HG03039 (cell line): ENCODE data around the gene TBXA2R.
"Not testable (repeated sequence)": the region's sequence is repeated elsewhere in the genome, so short reads cannot be mapped to it uniquely, and the experiment has no call there.

Experiments
- ATAC-seq: cut with Tn5 transposase; IDR thresholded peaks from one replicate; pipeline ENCODE4 v1.9.1; 2021; ENCODE audit warnings: mild to moderate bottlenecking, moderate library complexity; ENCODE audit not compliant: unreplicated experiment

TBXA2R gene

GRCh38 chr19:3584036-3584802 is 22.5 kb downstream of the TBXA2R start:
- ATAC-seq, result not testable (repeated sequence)

- not testable (repeated sequence) for ATAC-seq
These were observed 24.9 kb downstream of the TBXA2R start for GRCh38 chr19:3581792-3582191.

DNA sequence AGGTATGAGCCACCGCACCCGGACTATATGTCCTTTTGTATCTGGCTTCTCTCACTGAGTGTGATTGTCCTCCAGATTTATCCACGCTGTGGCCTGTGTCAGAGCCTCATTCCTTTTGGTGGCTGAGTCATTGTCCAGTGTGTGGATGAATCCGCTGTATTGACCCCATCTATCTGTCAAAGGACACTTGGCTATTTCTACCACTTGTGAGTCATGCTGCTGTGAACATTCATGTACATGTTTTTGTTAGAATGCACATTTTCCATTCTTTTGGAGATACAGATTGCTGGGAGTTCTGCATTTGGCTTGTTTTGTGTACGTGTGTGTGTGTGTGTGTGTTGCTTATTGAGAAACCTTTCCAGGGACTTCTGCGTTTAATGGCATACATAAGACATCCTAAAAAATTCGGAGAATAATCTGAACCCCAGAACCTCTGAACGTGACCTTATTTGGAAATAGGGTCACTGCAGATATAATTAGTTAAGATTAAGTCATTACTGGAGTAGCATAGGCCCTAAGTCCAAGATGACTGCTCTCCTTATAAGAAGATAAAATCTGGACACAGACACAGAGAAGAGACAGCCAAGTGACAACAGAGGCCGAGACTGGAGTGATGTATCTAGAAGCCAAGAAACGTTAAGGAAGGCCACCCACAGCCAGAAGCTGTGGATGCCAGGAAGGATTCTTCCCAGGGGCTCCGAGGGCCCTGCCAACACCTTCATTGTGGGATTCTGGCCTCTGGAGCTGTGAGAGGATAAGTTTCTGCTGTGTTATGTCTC is 26.3 kb downstream of the TBXA2R start:
- ATAC-seq, result no peak

DNA sequence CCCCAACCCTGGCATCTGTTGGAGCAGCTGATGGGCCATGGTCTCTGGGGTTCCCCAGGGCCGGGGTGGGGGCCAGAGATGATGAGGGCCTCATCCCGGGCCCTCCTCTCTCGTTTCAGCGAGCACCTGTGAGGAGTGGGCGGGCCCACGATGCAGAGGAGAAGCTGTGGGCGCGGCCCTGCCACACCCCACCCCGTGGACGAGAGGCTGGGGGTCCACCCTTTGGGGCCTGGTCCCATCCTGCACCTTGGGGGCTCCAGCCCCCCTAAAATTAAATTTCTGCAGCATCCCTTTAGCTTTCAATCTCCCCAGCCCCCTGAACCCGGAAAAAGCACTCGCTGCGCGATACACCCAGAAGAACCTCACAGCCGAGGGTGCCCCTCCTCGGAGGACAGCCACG is 28.3 kb downstream of the TBXA2R start:
- ATAC-seq, result no peak

DNA sequence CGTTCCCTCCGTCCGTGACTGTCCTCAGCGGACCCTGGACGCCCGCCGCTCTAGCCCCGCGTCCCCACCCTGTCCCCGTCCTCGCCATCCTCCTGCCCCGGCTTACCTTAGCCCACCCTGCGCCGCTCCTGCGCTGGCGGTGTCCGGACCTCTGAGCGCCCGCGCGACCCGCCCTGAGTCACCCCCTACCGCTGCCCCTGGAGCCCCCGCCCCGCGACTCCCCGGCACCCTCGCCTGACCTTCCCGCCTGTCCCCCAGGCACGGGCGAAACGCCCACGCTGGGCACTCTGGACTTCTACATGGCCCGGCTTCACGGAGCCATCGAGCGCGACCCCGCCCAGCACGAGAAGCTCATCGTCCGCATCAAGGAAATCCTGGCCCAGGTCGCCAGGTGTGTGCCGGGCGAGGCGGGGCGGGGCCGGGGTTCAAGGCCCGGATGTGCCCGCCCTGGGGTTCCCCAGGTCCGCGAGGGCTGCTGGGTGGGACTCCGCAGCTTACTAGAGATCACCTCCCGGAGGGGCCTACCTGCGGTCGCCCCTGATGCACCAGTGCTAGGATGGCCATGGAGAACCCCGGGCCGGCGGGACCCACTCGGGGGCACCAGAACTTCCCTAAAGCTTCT is 28.8 kb downstream of the TBXA2R start:
- ATAC-seq, result no peak

- ATAC-seq, result no peak
These were observed 29.8 kb downstream of the TBXA2R start for GRCh38 chr19:3576696-3577443.

DNA sequence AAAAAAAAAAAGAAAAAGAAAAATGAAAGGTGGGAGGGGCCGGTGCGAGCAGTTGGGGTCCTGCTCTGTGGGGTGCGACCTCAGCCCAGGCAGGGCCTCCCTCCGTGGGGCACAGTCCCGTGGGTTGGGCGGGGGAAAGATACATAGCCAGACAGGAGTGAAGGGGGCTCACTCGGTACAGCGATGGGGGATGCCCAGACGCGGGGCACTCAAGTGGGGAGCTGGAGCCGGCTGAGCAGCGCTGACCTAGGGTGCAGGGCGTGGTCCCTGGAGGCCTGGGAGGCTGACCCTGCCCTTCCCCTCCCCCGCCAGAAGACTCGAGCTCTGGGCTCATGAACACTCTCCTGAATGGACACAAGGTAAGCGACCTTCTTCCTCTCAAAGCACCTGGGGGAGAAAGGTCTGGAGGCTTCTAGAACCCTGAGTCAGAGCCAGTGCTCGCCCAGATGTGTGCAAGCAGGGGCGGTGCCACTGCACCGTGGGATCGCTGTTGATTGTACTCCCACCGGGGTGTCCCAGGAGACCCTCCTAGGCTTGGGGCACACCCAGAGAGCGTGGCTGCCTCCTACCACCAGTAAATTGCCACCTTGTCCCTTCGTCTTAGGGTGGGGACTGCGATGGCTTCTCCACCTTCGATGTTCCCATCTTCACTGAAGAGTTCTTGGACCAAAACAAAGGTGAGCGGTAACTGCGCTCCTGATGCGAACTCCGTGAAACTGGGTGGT is 30.6 kb downstream of the TBXA2R start:
- ATAC-seq, result no peak

DNA sequence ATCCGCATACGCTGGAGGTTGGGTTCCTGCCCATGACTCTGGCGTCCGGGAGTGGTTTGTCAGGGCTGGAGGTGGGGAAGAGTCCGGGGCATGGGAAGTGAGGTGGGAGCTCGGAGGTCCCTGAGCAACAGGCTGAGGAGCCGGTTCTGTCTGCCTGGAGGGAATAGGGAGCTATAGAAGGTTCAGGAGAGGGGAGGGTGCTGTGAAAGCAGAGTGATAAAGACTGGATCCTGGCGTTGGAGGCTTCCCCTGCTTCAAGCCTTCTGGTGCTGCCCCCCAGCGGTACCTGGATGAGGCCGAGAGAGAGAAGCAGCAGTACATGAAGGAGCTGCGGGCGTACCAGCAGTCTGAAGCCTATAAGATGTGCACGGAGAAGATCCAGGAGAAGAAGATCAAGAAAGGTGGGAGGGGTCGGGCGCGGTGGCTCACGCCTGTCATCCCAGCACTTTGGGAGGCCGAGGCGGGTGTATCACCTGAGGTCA is 31.4 kb downstream of the TBXA2R start:
- no peak for ATAC-seq

GRCh38 chr19:3573858-3574637 is 32.6 kb downstream of the TBXA2R start:
- ATAC-seq, result no peak

GRCh38 chr19:3573162-3573857 is 33.4 kb downstream of the TBXA2R start:
- ATAC-seq, result peak; percentile 7

- no peak for ATAC-seq
These were observed 33.9 kb downstream of the TBXA2R start, which contains the start of gene HMG20B for GRCh38 chr19:3572855-3573161. TSS of gene HMG20B (plus strand) at chr19:3572944. CDS start at chr19:3573310, 366 bp downstream.

- ATAC-seq, result peak; percentile 84
These were observed 34.4 kb downstream of the TBXA2R start for GRCh38 chr19:3572132-3572854.

DNA sequence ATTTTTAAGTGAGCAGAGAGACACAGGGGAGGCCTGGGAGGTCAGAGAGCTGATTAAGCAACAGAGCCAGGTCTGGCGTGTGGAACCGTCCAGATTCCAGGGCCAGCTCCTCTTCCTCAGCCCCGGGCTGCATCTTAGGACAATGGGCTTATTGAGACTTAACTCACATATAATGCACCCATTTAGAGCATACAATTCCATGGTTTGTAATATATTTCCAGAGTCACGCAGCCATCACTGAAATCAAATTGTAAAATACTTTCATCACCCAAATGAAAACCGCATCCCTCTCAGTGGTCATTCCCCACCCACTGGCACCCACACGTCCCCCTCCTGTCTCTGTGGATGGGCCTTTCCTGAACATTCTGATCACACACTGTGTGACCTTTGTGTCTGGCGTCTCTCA is 36.1 kb downstream of the TBXA2R start:
- no peak for ATAC-seq

DNA sequence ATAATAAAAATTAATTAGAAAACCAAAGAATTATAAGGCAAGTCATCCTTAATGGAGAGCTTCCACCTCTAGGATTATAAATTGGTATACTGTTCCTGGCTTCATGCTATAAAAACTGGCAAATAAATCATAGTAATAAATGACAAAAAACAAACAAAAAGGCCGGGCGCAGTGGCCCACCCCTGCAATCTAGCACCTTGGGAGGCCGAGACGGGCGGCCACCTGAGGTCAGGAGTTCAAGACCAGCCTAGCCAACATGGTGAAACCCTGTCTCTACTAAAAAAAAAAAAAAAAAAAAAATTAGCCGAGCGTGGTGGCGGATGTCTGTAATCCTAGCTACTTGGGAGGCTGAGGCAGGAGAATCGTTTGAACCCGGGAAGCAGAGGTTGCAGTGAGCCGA is 36.6 kb downstream of the TBXA2R start:
- not testable (repeated sequence) for ATAC-seq

- no peak for ATAC-seq
These were observed 41.5 kb downstream of the TBXA2R start for GRCh38 chr19:3565139-3565538.

DNA sequence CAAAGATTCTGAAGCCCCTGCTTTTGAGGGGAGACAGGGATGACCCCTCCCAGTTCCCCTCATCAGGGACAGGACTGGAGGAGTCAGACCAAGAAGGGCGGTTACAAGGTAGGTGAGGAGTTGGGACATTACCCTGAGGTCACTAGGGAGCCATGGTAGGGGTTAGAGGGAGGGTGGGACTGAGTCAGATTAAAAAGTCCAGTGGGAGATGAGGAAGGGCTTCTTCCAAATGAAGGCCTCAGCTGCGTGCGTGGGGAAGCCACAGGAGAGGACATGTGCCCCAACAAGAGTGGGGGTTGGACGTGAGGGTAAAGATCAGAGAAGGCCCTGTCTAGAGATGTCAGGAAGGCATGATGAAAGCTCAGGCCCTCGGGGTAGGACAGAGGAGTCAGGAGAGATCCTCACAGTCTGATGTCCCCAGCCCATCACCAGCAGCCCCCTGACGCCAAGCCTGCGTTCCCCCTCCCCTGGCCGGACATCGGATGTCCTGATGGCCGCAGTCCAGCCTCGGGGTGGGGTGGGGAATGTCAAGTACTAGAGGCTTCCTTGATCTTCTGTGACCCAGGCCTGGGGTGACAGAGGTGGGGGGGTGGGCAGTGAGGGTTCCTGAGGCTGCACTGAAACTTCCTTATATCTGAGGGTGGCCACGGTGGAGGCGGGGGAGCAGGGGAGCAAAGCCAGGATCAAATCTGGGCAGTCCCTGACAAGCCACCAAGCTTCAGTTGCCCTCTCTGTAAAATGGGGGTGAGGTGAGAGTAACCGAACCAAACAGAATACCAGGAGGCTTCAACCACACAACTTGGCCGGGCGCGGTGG is 42.8 kb downstream of the TBXA2R start:
- no peak for ATAC-seq

GRCh38 chr19:3557461-3558248 is 49.0 kb downstream of the TBXA2R start, which contains the start of gene MFSD12:
TSS of gene MFSD12 (minus strand) at chr19:3557586. CDS start at chr19:3557403, 183 bp downstream.
- ATAC-seq, result peak; percentile 82
